HG03103 (cell line): ENCODE measurements around the gene TRAPPC10.
"Not testable (repeated sequence)": the region's sequence is repeated elsewhere in the genome, so short reads cannot be mapped to it uniquely, and the experiment has no call there.

Source experiments
- ATAC-seq: cut with Tn5 transposase; IDR thresholded peaks from one replicate; pipeline ENCODE4 v1.9.1; 2021; ENCODE audit warnings: low read depth; ENCODE audit not compliant: unreplicated experiment

Gene TRAPPC10

DNA sequence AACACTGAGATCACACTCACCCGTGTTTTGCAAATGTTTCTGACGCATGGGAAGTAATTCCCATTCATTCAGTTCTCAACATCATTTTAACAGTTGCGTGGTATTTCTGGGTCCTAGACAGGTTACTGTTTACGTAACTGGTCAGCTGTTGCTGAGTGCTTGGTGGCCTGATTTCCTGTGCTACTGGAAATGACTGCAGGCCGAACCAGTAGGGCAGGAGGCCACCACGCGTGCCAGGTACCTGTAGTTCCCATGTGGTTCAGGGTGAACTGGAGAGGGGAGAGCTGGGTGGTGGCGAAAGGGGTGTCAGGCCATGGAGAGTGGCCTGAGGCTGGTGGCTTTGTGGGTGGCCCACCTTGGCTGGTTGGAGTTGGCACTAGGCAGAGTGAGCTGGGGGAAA lies 122.6 kb downstream of the TRAPPC10 start:
- ATAC-seq: not testable (repeated sequence)

DNA sequence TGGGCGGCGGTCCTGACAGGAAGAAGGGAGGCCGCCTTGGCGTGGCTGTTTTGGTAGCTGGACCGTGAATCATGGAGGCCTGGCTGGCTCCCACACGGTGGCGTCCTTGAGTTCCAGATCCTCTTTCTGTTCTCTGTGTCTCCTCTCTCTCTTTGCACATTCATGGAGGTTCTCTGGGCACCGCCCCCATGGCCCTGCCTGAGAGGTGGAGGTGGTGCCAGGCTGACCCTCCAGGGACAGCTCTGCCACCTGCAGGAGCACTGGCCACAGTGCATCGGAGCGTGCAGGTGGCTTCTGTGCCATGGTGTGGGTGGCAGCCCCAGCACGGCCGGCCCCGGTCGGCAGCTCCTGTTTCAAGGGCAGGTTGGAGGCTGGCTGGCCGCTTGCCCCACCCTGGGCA lies 125.9 kb downstream of the TRAPPC10 start:
- ATAC-seq: not testable (repeated sequence)

- ATAC-seq: not testable (repeated sequence)
Measured at GRCh38 chr21:44139787-44140551, 127.9 kb downstream of the TRAPPC10 start.

GRCh38 chr21:44140552-44140932 lies 128.4 kb downstream of the TRAPPC10 start:
- not testable (repeated sequence) for ATAC-seq

GRCh38 chr21:44142470-44142869 lies 130.4 kb downstream of the TRAPPC10 start:
- not testable (repeated sequence) for ATAC-seq

GRCh38 chr21:44143380-44143779 lies 131.3 kb downstream of the TRAPPC10 start:
- ATAC-seq: peak; percentile 43

GRCh38 chr21:44143996-44144395 lies 131.9 kb downstream of the TRAPPC10 start:
- ATAC-seq: not testable (repeated sequence)

DNA sequence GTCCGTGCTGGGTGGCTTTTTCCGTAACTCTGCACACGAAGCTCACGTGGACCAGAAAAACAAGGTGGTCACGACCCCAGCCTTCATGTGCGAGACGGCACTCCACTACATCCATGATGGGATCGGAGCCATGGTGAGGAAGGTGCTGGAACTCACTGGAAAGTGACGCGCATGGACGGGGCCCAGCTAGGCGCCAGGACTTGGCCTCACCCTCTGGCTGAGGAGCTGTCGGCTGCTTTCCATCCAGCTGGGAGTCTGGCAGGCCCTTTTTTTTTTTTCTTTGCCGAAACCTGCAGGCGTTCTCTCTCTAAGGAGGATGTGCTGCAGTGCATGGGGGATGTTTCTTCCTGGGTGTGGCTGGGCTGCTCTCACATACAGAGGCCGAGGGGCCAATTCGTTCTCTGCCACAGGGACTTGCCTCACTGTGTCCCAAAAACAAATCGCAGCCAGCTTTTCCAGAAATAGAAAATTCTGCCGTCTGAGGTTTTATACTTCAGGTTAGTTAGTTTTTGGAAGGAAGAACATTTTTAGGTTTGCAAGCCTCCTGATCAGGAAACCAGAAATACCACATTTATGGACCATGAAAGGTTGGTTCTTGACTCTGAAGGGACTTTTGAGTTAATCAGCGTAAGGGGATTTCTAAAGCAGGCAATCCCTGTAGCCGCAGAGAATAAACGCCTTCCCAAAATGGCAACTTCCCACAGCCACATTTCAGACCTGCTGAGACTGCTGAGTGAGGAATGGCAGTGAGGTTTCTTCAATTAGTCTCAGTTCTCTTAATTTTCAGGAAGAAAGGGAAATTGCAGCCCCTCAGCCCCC lies 132.9 kb downstream of the TRAPPC10 start:
- ATAC-seq: not testable (repeated sequence)

DNA sequence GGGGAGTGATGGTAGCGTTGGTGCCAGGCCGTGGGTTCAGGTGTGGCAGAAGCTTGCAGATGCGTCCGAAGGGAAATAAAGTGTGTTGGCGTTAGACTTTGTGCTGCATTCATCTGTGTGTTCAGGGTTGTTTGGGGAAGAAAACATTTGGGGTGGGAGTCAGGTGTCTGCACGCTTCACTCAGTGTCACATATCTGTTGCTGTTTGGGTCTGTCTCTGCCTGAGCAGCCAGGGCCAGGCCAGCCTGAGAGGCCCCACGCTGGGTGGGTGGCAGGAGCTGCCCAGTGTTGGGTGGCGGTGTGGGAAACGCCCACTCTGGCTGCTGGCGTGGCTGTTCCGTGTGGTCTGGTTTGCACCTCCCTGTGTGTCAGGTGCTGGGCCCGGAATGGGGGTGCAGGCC lies 133.5 kb downstream of the TRAPPC10 start:
- not testable (repeated sequence) for ATAC-seq

DNA sequence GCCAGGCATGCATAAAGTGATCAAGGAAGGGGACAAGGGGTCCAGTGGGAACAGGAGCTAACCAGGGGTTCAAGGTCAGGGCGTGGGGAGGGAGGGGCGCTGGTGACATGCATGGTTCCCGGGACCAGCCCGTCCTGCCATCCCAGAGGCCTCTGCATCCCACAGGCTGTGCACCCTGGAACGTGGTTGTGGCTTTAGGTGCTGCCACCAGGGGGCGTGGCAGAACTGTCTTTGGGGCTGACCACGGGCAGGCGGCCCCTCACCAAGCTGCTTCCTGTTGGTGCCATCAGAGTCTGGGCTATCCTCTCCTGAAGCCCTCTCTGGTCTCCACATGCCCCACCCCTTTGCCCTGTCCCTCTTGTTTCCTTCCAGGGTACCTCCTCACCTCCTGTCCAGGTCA lies 135.0 kb downstream of the TRAPPC10 start:
- ATAC-seq: not testable (repeated sequence)

DNA sequence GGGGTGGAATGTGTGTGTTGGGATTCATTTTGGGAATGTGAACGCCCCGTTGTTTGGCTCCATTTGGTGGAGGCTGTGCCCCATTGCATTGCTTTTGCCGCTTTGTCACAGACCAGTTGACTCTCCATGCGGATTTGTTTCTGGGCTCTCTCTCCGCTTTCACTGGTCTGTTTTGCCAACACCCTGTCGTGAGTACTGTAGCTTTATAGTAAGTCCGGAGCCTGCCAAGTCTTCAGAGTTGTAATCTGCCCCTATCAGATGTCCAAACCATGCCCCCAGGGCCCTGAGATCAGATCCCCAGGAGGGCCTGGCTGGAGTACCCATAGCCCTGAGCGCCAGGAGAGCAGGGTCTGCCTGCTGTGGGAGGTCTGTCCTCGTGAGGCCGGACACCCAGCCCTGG lies 138.1 kb downstream of the TRAPPC10 start:
- ATAC-seq: not testable (repeated sequence)

DNA sequence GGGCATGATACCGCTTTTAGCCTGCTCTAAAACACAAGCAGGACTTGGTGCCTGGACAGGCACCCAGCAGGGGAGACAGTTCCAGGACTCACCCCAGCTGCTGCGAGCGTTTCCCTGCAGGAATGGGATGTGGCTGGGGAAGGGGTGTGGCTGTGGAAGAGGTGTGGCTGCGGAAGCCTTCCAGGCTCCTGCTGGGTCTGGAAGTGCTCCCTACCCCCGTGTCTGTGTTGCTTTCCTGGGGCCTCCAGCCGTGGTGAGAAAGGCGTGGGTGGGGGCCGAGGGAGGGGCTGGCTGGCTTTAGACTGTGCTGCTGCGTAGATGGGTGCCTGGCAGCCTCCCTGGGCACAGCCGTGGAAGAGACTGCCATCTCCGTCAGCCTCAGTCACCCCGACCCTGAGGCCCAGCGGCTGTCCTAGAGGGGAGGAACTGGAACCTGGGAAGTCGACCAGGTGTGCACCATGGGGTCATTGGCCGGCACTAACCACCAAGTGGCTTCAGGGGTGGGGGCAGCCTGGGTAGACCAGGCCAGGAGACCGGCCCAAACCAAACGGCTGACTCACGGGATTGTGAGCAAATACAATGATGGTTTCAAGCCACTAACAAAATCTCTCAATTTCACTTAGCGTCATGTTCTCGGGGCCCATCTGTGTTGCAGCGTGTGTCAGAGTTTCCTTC lies 141.2 kb downstream of the TRAPPC10 start:
- ATAC-seq: not testable (repeated sequence)

DNA sequence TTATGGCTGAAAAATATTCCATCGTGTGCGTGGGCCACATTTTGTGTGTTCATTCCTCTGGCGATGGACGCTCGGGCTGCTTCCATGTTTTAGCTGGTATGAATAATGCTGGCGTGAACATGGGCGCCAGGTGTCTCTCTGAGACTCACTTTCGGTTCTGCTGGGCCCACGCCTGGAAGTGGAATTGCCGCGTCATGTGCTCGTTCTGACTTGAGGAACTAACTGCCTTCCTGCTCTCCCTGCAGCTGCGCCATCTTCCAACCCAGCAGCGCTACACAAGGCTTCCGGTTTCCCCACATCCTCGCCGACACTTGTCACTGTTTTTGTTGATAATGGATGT lies 141.8 kb downstream of the TRAPPC10 start:
- not testable (repeated sequence) for ATAC-seq

DNA sequence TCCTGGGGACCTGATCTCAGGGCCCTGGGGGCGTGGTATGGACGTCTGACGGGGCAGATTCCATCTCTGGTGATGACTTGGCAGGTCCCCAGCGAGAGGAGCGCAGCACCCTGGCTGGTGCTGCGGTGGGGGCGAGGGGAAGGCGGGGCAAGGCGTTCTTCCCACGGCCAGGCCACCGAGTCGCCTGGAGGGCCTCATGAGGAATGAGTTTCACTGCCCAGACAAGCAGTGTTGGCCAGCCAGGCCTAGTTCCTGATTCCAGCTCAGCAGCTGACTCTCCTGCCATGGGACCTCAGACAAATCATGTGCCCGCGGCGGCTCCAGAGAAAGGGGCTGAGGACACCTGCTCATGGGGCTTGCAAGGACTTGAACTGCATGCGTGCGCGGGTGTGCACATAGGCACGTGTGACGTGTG lies 142.7 kb downstream of the TRAPPC10 start:
- ATAC-seq: not testable (repeated sequence)

- ATAC-seq: not testable (repeated sequence)
Measured at GRCh38 chr21:44155231-44155993, 143.3 kb downstream of the TRAPPC10 start.

DNA sequence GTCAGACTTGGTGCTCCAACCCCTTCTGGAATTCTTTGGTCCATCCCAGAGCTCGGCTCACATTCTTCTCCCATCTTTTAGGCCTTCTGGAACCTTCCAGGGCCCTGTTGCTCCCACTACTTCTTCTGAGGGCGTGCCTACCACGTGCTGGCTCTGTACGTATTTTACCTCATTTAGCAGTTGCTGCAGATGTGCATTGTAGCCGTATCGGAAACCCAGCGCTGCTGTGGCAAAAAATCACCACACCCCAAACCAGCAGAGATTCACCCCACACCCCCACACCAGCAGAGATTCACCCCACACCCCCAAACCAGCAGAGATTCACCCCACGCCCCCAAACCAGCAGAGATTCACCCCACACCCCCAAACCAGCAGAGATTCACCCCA lies 143.9 kb downstream of the TRAPPC10 start:
- not testable (repeated sequence) for ATAC-seq
